Activated CD8-positive, alpha-beta T cell treated with anti-CD3 and anti-CD28 coated beads for 36 hours (primary cell): ENCODE results near the gene RNF168. TPM values are rescaled to one million over a fixed set of nuclear protein-coding genes. Genes with fewer than 3 reads are reported as not detected.
"Not testable (repeated sequence)": the region's sequence is repeated elsewhere in the genome, so short reads cannot be mapped to it uniquely, and the experiment has no call there.

ENCODE experiments used
- ATAC-seq: fragments of 200-7000 bp; cut with Tn5 transposase; one replicate; pipeline ENCODE4 v1.10.0; 2021; ENCODE audit warnings: mild to moderate bottlenecking, moderate library complexity
- CTCF ChIA-PET: fragments of 350-600 bp; sonication (Branson Sonifier 250); formaldehyde crosslinking; loops from one replicate; lab custom pipeline; 2021; ENCODE audit warnings: antibody characterized with exemption; lab: Charles Lee
- POLR2A ChIA-PET: fragments of 350-600 bp; sonication (Branson Sonifier 250); formaldehyde crosslinking; loops from one replicate; lab custom pipeline; 2021; ENCODE audit warnings: antibody characterized with exemption; lab: Charles Lee
- DNase-seq: peaks from one replicate; pipeline ENCODE4 v3.0.0-alpha.2; 2020
- H3K27ac Mint-ChIP-seq: one replicate; pipeline ENCODE4 v1.8.0; 2021; ENCODE audit warnings: mild to moderate bottlenecking, mixed read lengths
- H3K27me3 Mint-ChIP-seq: one replicate; pipeline ENCODE4 v1.8.0; 2021; ENCODE audit warnings: mixed read lengths
- H3K36me3 Mint-ChIP-seq: one replicate; pipeline ENCODE4 v1.8.0; 2021; ENCODE audit warnings: low read depth, mixed read lengths
- H3K4me1 Mint-ChIP-seq: one replicate; pipeline ENCODE4 v1.8.0; 2021; ENCODE audit warnings: low read depth, mixed read lengths
- H3K4me3 Mint-ChIP-seq: one replicate; pipeline ENCODE4 v1.8.0; 2021; ENCODE audit warnings: mild to moderate bottlenecking, moderate library complexity, mixed read lengths
- H3K9me3 Mint-ChIP-seq: one replicate; pipeline ENCODE4 v1.8.0; 2021; ENCODE audit warnings: mixed read lengths
- CTCF ChIP-seq: fragments of 200-600 bp; IDR thresholded peaks from one replicate; pipeline ENCODE4 v1.8.0; 2022; ENCODE audit warnings: antibody characterized with exemption, mild to moderate bottlenecking
- intact Hi-C: fragments of 100-400 bp; cut with micrococcal nuclease; formaldehyde crosslinking; loops from one replicate; pipeline ENCODE4 v1.10.0; 2022
- total RNA-seq, 2 experiments: library from RNA; stranded (reverse); gene quantifications; one replicate each; pipeline ENCODE4 v1.2.3, GENCODE V29; 2021

Gene RNF168
- total RNA-seq, 2 experiments from 2014 or later: 20.9 to 21.2 TPM

GRCh38 chr3:196506687-196507086, 3.1 kb upstream of the RNF168 start:
- H3K9me3 Mint-ChIP-seq: peaks cover 10% of the 10 kb centered on the region

GRCh38 chr3:196504556-196504955, 988 bp upstream of the RNF168 start:
- peaks cover 10% of the 10 kb centered on the region for H3K9me3 Mint-ChIP-seq
- CTCF ChIA-PET: interaction anchor here (0.7 to 2.8 kb wide), 4 partner anchors 18 to 223 kb away, joined by 3 to 15 read pairs (median 6); no protein-coding TSS in a partner anchor
- TF ChIP-seq CTCF: no peak
- H3K4me1 Mint-ChIP-seq: peaks cover 20% of the 10 kb centered on the region
- H3K4me3 Mint-ChIP-seq: no peak overlapping the region
- peaks cover 26% of the 10 kb centered on the region for H3K36me3 Mint-ChIP-seq
- POLR2A ChIA-PET: interaction anchor here (1.4 kb wide), 1 partner anchor 64 kb away, joined by 4 read pairs; the partner anchor contains the start of genes FBXO45 and WDR53
- H3K27ac Mint-ChIP-seq: no peak overlapping the region
- no peaks in the 10 kb centered on the region for H3K27me3 Mint-ChIP-seq
- no peak for DNase-seq
- intact Hi-C loops: no loop called here
- no peak for ATAC-seq

More at GRCh38 chr3:196506687-196507086, 3.1 kb upstream of the RNF168 start:
- Mint-ChIP-seq H3K27me3 (no peaks in the 10 kb centered on the region), H3K27ac (no peak overlapping the region), H3K4me1 (peaks cover 11% of the 10 kb centered on the region), H3K4me3 (no peak overlapping the region), H3K36me3 (peaks cover 8% of the 10 kb centered on the region)
- no peak for DNase-seq
- CTCF ChIA-PET: interaction anchor here (1.7 to 5.4 kb wide), 2 partner anchors 16 to 22 kb away, joined by 11 to 39 read pairs; no protein-coding TSS in a partner anchor
- TF ChIP-seq CTCF: no peak
- no peak for ATAC-seq
- intact Hi-C loops: no loop called here
- POLR2A ChIA-PET: interaction anchor here (0.9 kb wide), 1 partner anchor 13 kb away, joined by 4 read pairs; no protein-coding TSS in a partner anchor

GRCh38 chr3:196504077-196504398, 470 bp upstream of the RNF168 start:
- Mint-ChIP-seq H3K4me3 (peak overlapping the region; percentile 100), H3K36me3 (peaks cover 31% of the 10 kb centered on the region)

GRCh38 chr3:196502775-196503195, 783 bp downstream of the RNF168 start:
- no peaks in the 10 kb centered on the region for H3K27me3 Mint-ChIP-seq
- peak overlapping the region; percentile 100 for H3K27ac Mint-ChIP-seq
- peaks cover 10% of the 10 kb centered on the region for H3K9me3 Mint-ChIP-seq
- intact Hi-C loops: no loop called here
- CTCF ChIA-PET: interaction anchor here (2.4 to 2.8 kb wide), 2 partner anchors 20 to 26 kb away, joined by 8 to 15 read pairs; no protein-coding TSS in a partner anchor
- H3K4me1 Mint-ChIP-seq: peaks cover 34% of the 10 kb centered on the region
- POLR2A ChIA-PET: interaction anchor here (0.6 to 1.5 kb wide), 6 partner anchors 19 to 247 kb away, joined by 3 to 5 read pairs (median 3); no protein-coding TSS in a partner anchor
- peaks cover 38% of the 10 kb centered on the region for H3K36me3 Mint-ChIP-seq
- peak overlapping the region; percentile 100 for H3K4me3 Mint-ChIP-seq
- DNase-seq (peak; percentile 81), ATAC-seq (peak; percentile 41)
- no peak for TF ChIP-seq CTCF

More at GRCh38 chr3:196504077-196504398, 470 bp upstream of the RNF168 start:
- ChIA-PET POLR2A (interaction anchor here (1.3 to 1.4 kb wide), 2 partner anchors 20 to 64 kb away, joined by 3 to 4 read pairs; partner anchors contain the start of genes FBXO45 and WDR53), CTCF (interaction anchor here (1.1 to 2.8 kb wide), 3 partner anchors 19 to 222 kb away, joined by 3 to 15 read pairs (median 8); no protein-coding TSS in a partner anchor)
- H3K27ac Mint-ChIP-seq: peak overlapping the region; percentile 100
- DNase-seq, H3K9me3 Mint-ChIP-seq, ATAC-seq, intact Hi-C loops, H3K27me3 Mint-ChIP-seq: not testable (repeated sequence)
- H3K4me1 Mint-ChIP-seq: peaks cover 25% of the 10 kb centered on the region

- H3K27ac Mint-ChIP-seq: peak overlapping the region; percentile 100
- peaks cover 5% of the 10 kb centered on the region for H3K9me3 Mint-ChIP-seq
- ATAC-seq (no peak), DNase-seq (peak; percentile 47)
- H3K4me3 Mint-ChIP-seq: peak overlapping the region; percentile 100
- peaks cover 40% of the 10 kb centered on the region for H3K36me3 Mint-ChIP-seq
- intact Hi-C loops: no loop called here
- no peaks in the 10 kb centered on the region for H3K27me3 Mint-ChIP-seq
- POLR2A ChIA-PET: interaction anchor here (0.7 to 1.5 kb wide), 3 partner anchors 21 to 184 kb away, joined by 3 to 4 read pairs (median 4); partner anchors contain the start of gene DYNLT2B
- no peak for TF ChIP-seq CTCF
- CTCF ChIA-PET: interaction anchor here (0.7 to 1.4 kb wide), 4 partner anchors 12 to 27 kb away, joined by 3 to 7 read pairs (median 4); no protein-coding TSS in a partner anchor
- peaks cover 36% of the 10 kb centered on the region for H3K4me1 Mint-ChIP-seq
Measured at GRCh38 chr3:196501316-196502044, 2.1 kb downstream of the RNF168 start.
